DMS153 treated with DMSO at 0.1 percent for 48 hours (cell line): ENCODE data around the gene CCDC196.

Experiments used
- DNase-seq: peaks from one replicate; lab custom pipeline; 2025; ENCODE audit not compliant: unreplicated experiment; lab: John Stamatoyannopoulos, UW

Gene CCDC196

GRCh38 chr14:66485910-66486421, at the start of gene CCDC196:
CCDC196 (plus strand) TSS chr14:66486371; CDS start chr14:66486503, 132 bp downstream.
- DNase-seq: no peak

GRCh38 chr14:66440801-66441200, 45.4 kb upstream of the CCDC196 start:
- no peak for DNase-seq

GRCh38 chr14:66442953-66443571, 43.1 kb upstream of the CCDC196 start:
- no peak for DNase-seq

GRCh38 chr14:66443785-66444184, 42.4 kb upstream of the CCDC196 start:
- no peak for DNase-seq

DNA sequence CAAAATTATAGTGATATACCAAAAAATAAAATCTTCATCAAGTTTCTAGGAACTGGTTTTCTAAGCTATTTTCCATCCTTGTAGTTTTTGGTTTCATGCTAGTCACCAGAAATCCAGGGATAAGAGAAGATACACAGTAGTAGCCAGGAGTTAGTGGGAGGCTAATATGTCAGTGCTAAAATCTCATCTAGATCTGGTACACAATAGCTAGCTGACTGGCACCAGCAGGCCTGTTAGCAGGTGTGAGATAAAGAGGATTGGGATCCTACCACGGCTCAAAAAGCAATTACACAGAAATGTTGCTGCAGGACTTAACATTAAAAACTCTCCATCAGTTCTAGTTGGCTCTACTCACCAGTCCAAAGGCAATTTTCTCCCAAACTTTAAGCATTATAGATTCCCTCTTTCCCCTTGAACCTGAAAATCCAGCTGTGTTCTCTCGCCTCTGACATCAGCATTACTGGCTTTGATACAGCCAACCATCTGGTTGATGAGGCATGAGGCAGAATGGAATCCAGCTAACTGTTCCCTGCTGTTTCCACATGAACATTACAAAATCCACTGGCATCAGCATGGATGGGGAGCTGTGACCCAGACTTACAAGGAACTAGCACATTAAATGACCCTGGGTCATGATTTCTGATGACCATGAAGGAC, 41.8 kb upstream of the CCDC196 start:
- no peak for DNase-seq

DNA sequence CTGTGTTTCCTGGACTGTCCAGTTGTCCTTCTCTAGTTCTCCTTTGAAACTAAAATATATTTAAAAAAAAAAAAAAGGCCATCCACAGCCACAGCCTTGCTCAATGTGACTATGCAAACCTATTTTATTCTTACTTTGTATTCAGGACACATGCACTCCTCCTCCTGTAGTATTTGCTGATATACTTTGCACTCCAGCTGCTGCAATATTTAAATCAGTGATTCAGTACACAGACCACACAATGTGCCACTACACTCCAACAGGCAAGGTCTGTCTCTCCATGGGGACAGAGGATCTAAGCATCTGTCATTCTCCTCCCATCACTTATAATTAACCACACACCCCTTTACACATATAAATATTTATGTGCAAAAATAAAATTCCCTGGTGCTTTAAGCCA, 40.2 kb upstream of the CCDC196 start:
- no peak for DNase-seq

DNA sequence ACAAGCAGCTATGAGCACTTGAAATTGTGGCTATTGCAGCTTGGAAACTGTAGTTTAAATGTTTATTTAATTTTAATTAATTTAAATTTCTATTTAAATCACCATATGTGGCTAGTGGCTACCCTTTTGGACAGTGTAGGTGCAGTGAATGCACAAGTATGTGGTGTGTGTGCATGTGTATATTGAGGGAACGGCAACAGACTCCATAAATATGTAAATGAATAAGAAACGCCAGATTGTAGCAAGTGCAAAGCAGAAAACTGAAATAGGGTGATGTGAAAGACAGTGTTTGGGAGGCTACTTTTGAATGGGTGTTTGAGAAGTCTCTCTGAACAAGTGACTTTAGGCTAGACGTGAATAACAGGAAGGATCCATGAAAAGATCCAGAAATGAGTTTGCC, 32.7 kb upstream of the CCDC196 start:
- DNase-seq: no peak

- DNase-seq: no peak
These were observed 26.6 kb upstream of the CCDC196 start for GRCh38 chr14:66459603-66460002.

DNA sequence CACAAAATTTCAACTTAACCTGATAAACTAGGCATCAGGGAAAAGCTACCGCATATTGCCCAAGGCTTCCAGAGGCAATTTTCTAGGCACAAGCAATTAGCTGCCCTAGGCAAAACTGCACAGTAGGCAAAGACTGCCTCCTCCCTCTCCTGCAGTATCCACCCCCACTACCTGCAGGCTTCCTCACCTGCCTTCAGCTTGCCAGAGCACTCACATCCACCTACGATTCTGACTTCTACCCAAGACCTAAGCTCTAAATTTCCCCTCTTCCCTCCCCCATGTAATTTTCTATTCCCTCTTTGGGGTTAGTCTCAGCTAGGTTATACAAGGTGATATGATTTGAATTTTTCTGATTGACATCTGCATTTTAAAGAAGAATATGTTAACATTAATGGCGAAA, 21.9 kb upstream of the CCDC196 start:
- DNase-seq: no peak

GRCh38 chr14:66468778-66469367, 17.3 kb upstream of the CCDC196 start:
- DNase-seq: no peak

DNA sequence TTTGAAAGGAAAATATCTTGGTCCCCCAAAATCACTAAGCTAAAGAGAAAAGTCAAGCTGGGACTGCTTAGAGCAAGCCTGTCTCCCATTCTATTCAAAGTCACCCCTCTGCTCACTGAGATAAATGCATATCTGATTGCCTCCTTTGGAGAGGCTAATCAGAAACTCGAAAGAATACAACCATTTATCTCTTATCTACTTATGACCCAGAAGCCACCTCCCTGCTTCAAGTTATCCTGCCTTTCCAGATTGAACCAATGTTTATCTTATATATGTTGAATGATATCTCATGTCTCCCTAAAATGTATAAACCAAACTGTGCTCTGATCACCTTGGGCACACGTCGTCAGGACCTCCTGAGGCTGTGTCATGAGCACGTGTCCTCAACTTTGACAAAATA, 14.6 kb upstream of the CCDC196 start:
- no peak for DNase-seq

GRCh38 chr14:66472251-66472650, 13.9 kb upstream of the CCDC196 start:
- DNase-seq: no peak

- DNase-seq: no peak
These were observed 12.9 kb upstream of the CCDC196 start for GRCh38 chr14:66473223-66473622.

DNA sequence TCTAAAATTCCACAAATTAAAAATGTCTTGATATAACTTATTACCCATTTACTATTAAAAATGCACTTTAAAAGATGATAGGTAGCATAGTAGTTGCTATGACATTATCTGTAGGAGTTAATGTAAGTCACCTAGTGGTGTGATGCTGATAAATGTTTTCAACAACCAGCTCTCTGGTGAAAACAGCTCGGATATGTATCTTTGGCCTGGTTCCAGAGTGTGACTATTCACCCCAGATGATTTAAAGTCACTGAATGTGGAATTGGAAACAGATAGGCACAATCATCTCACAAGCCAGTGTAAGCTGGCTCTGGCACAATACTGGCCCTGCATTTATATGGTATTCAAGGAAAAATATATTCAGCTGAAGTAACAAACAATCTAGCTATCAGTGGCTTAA, 9.2 kb upstream of the CCDC196 start:
- DNase-seq: no peak

DNA sequence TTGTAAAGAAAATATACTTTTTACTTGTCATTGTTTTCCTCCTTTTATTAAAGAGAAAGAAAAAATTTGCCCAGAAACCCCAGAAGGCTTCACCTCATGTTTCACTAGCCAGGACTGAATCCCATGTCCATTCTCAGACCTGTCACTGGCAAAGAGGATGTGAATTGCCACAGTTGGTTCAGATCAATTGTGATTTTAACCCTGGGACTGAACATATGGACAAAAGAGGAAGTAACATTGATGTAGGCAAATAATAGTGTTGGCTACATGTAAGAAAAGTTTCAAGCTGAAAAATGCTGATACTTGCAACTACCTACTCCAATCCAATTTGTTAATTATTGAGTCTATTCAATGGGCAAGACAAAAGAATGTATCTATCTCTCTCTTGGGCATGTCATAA, 8.6 kb upstream of the CCDC196 start:
- DNase-seq: no peak

- no peak for DNase-seq
These were observed 3.3 kb upstream of the CCDC196 start for GRCh38 chr14:66482873-66483272.

GRCh38 chr14:66483322-66483721, 2.8 kb upstream of the CCDC196 start:
- DNase-seq: no peak

GRCh38 chr14:66485029-66485428, 1.1 kb upstream of the CCDC196 start:
- no peak for DNase-seq

DNA sequence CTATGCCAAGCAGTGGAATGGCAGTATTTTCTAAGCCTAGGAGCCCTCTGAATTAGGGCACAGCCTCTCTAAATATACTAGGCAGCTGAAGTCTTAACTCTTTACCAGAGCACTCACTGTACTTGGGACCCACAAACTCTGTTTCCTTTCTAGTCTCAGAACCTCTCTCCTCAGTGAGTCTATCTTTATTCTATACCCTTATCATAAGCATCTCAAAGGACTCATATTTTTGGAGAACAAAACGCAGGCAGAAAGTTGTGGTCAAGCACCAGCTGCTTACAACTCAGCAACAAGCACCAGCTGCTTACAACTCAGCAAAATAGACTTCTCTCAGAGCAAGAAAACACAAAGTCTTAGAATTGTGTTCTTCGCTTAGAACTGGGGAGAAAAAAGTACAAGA, 993 bp downstream of the CCDC196 start:
- DNase-seq: no peak

GRCh38 chr14:66490143-66491111, 4.3 kb downstream of the CCDC196 start:
- no peak for DNase-seq

- DNase-seq: no peak
These were observed 7.6 kb downstream of the CCDC196 start for GRCh38 chr14:66493750-66494149.
